Fibroblast of mammary gland (primary cell): ENCODE results near the gene ADCYAP1R1.

ENCODE experiments used
- DNase-seq: peaks from one replicate; pipeline ENCODE4 v3.0.0-alpha.2; 2010; ENCODE audit warnings: low read depth
- H3K4me3 ChIP-seq: 2 replicates; pipeline ENCODE4 v1.5.1; 2011; ENCODE audit warnings: low read depth, mild to moderate bottlenecking, low read length, moderate library complexity; ENCODE audit not compliant: control insufficient read depth
- TF ChIP-seq, protein P1 (sequence below): conservative IDR thresholded peaks from 2 replicates; pipeline ENCODE4 v1.5.1; 2011; ENCODE audit warnings: low read depth, low read length, inconsistent platforms; ENCODE audit not compliant: control insufficient read depth, insufficient read depth

The ADCYAP1R1 gene

DNA sequence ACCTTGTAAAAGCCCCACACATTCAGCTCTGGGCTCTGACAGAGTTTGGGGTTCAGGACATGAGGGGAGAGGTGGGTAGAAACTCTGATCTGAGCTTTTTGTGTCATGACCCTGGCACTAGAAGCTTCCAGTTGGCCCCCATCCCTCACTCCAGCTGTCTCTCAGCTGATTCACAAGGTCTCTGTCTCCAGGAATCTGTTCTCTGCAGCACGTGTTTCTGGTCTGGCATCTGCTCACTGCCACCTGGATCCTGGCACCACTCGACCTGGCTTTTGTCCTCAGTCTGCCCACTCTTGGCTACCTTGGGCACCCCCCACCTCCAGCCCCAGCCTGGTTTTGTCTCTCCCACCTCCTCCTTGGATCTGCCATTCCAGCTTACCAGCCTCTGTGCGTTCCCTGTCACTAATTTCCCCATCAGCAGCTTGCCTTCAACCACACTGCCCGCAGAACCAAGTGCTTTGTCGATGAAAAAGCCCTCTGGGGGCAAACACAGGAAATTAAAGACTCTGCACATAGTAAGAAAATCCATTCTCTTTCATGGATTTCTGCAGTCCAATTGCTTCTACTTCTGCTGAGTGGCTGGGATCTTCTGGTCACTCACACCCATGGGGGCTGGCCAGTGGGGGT lies 18.3 kb upstream of the ADCYAP1R1 start:
- no peak overlapping the region for H3K4me3 ChIP-seq
- TF ChIP-seq, protein P1, sequence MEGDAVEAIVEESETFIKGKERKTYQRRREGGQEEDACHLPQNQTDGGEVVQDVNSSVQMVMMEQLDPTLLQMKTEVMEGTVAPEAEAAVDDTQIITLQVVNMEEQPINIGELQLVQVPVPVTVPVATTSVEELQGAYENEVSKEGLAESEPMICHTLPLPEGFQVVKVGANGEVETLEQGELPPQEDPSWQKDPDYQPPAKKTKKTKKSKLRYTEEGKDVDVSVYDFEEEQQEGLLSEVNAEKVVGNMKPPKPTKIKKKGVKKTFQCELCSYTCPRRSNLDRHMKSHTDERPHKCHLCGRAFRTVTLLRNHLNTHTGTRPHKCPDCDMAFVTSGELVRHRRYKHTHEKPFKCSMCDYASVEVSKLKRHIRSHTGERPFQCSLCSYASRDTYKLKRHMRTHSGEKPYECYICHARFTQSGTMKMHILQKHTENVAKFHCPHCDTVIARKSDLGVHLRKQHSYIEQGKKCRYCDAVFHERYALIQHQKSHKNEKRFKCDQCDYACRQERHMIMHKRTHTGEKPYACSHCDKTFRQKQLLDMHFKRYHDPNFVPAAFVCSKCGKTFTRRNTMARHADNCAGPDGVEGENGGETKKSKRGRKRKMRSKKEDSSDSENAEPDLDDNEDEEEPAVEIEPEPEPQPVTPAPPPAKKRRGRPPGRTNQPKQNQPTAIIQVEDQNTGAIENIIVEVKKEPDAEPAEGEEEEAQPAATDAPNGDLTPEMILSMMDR = no peak
- DNase-seq = no peak

DNA sequence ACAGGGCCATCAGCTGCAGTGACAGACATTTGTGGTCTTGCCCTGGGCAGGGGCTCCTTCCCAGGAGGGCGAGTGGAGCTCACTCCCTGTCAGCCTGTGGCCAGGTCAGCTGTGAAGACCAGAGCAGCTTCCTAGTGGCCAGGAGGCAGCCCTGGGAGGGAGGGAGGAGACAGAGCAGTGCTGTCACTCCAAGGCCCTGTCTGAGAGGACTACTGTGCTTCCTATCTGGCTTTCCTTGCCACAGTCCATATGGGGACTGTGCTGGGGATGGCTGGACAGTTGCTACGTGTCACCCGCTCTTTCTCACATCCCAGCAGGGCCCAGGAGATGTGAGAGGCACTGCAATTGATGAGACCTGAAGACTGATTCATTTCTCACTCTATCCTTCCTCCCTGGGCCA lies 15.2 kb upstream of the ADCYAP1R1 start:
- TF ChIP-seq, protein P1 = no peak
- no peak overlapping the region for H3K4me3 ChIP-seq
- DNase-seq = no peak

DNA sequence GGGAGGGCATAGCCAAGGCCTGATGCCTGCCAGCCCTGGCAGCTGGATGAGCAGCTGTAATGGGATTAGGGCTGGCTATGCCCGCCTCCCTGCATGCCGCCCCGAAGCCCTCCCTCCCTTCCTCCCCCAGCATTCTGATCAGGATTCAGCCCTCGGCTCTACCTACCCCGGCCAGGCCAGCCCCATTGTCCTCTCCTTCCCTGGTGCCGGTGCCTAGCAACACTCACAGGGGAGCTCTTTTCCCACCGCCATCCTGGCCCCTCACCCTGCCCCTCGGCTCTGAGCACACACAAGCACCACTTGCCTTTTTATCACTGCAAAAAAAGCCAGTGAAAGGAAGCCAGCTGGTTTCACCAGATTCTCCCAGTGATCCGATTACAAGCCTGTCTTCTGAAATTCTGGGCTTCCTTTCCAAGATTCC lies 9.0 kb upstream of the ADCYAP1R1 start:
- TF ChIP-seq, protein P1 = no peak
- DNase-seq = no peak
- no peak overlapping the region for H3K4me3 ChIP-seq

DNA sequence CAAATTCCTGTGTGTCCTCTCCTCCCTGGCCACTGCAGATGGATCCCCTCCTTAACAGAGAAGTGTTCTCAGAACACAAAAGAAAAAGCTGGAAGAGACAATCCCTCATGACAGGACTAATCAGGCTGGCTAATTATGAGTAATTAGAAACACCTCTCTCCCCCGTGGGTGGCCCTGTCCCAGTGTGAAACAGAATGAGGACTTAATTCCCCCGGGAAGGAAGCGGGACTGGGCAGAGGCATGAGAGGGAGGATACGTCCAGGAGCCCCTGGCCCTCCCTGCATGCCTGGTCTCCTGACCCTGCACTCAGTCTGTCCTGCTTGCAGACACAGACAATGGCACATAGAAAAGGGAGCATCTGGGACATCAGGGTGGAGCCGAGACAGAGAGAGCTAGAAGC lies 7.6 kb upstream of the ADCYAP1R1 start:
- TF ChIP-seq, protein P1 = no peak
- DNase-seq = no peak
- H3K4me3 ChIP-seq = no peak overlapping the region

DNA sequence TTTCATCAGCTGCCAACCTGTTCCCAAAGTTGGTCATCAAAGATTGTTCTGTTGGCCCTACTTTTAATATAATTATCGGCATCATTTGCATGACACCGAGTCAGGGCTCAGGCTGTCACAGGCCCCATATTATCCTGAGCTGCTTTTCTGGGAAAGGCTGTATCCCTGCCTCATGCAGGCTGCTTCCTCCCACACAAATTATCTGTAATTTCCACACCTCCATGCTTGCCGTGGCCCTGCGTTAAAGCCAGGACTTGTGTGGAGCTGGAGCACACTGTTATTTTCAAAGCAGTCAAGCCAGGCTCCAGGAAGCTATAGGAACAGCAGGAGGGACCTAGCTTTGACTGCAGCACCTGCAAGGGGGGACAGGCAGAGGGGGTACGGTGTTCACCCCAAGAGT lies 5.4 kb upstream of the ADCYAP1R1 start:
- TF ChIP-seq, protein P1 = no peak
- DNase-seq = no peak
- no peak overlapping the region for H3K4me3 ChIP-seq

DNA sequence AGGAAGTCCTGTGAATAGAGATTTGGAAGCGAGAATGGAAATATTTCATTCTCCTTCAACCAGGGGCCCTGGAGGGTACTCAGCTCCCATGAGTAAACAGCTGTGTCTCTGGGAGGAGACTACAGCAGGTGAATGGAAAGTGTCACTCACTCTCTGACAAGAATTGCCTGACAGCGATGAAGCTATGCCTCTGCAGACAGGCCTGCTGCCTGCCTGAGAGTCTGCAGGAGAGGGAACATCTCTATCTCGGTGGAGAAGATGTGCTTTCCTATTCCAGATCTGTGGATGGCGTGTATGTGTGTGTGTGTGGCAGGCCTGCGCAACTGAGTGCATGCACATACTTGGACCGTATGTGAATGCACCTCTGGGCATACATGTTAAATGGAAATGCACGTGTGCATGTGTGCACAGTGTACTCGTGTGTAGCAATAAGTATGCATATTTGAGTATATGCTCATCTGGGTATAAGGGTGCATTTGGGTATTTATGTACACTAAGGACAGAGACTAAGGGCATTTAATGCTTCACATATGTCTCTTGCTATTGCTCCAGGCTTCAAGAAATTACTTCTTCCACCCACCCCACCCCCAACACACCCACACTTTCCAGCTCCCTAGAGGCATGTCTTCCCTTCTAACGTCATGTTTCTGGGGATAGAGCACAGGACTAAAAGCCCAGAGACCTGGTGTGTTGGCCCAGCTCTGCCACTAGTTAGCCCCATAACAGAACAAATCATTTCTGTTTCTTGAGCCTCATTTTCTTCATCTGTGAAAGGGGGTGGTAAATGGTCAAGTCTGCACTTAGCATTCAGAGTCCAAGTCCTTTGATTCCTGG lies 4.6 kb upstream of the ADCYAP1R1 start:
- no peak overlapping the region for H3K4me3 ChIP-seq
- no peak for DNase-seq
- TF ChIP-seq, protein P1 = no peak
